Keratinocyte (primary cell): ENCODE data around the gene SEMA4A. TPM values are rescaled to one million over a fixed set of nuclear protein-coding genes. Genes with fewer than 3 reads are reported as not detected.

Source experiments
- DNase-seq: peaks from one replicate; pipeline ENCODE4 v3.0.0-alpha.2; 2011; ENCODE audit warnings: low read depth, missing footprints, low spot score
- FAIRE-seq: peaks from 2 replicates; lab custom pipeline; 2011; peaks lifted over from hg19 to GRCh38; lab: Jason Lieb, UNC
- H2AFZ ChIP-seq: 2 replicates; pipeline ENCODE4 v1.6.0; 2012; ENCODE audit warnings: low read length, control low read depth, inconsistent platforms; ENCODE audit not compliant: control insufficient read depth
- H3K27ac ChIP-seq: 2 replicates; pipeline ENCODE4 v1.5.1; 2011; ENCODE audit warnings: low read length; ENCODE audit not compliant: control insufficient read depth, insufficient read depth
- H3K27me3 ChIP-seq: 3 replicates; pipeline ENCODE4 v1.6.0; 2011; ENCODE audit warnings: low read length; ENCODE audit not compliant: control insufficient read depth, insufficient read depth; ENCODE audit errors: extremely low read depth
- H3K36me3 ChIP-seq, 2 experiments: 2 replicates in 1 of 2; 3 replicates in 1 of 2; pipeline ENCODE4 v1.5.1; 2011; ENCODE audit warnings: low read length in 2 of 2, mild to moderate bottlenecking in 1 of 2; ENCODE audit not compliant: control insufficient read depth in 2 of 2, insufficient read depth in 2 of 2; ENCODE audit errors: extremely low read depth in 1 of 2
- H3K4me1 ChIP-seq: 3 replicates; pipeline ENCODE4 v1.5.1; 2011; ENCODE audit warnings: low read length; ENCODE audit not compliant: control insufficient read depth, insufficient read depth; ENCODE audit errors: extremely low read depth
- H3K4me2 ChIP-seq: 3 replicates; pipeline ENCODE4 v1.6.0; 2011; ENCODE audit warnings: low read depth, low read length; ENCODE audit not compliant: control insufficient read depth, insufficient read depth; ENCODE audit errors: extremely low read depth
- H3K4me3 ChIP-seq, 3 experiments: fragments of 200-600 bp in 1 of 3; sonication (generic) in 1 of 3; 2 replicates in 2 of 3; 3 replicates in 1 of 3; pipeline ENCODE4 v1.5.1; 2011 to 2016; ENCODE audit warnings: low read length in 3 of 3, mild to moderate bottlenecking in 3 of 3, control low read depth in 2 of 3, inconsistent platforms in 1 of 3, low read depth in 1 of 3, mixed read lengths in 1 of 3, mixed run types in 1 of 3, moderate library complexity in 1 of 3; ENCODE audit not compliant: control insufficient read depth in 2 of 3, insufficient read depth in 2 of 3; ENCODE audit errors: extremely low read depth in 1 of 3
- H3K79me2 ChIP-seq: 2 replicates; pipeline ENCODE4 v1.6.0; 2012; ENCODE audit warnings: low read length; ENCODE audit not compliant: control insufficient read depth, insufficient read depth
- H3K9ac ChIP-seq: 3 replicates; pipeline ENCODE4 v1.6.0; 2011; ENCODE audit warnings: low read length; ENCODE audit not compliant: control insufficient read depth, insufficient read depth; ENCODE audit errors: extremely low read depth
- H3K9me1 ChIP-seq: 3 replicates; pipeline ENCODE4 v1.6.0; 2011; ENCODE audit warnings: low read length; ENCODE audit not compliant: control insufficient read depth, insufficient read depth; ENCODE audit errors: extremely low read depth
- H3K9me3 ChIP-seq: 2 replicates; pipeline ENCODE4 v1.5.1; 2012; ENCODE audit warnings: low read depth, low read length; ENCODE audit not compliant: control insufficient read depth
- H4K20me1 ChIP-seq: 3 replicates; pipeline ENCODE4 v1.6.0; 2011; ENCODE audit warnings: low read length; ENCODE audit not compliant: control insufficient read depth, insufficient read depth; ENCODE audit errors: extremely low read depth
- CTCF ChIP-seq, 3 experiments: IDR thresholded peaks in 1 of 3; conservative IDR thresholded peaks in 1 of 3; optimal IDR thresholded peaks in 1 of 3; 2 replicates in 2 of 3; 3 replicates in 1 of 3; pipeline versions ENCODE3 to v1.5.1; 2011; ENCODE audit warnings: low read length in 3 of 3, mild to moderate bottlenecking in 3 of 3, moderate library complexity in 2 of 3, control low read depth in 1 of 3, inconsistent platforms in 1 of 3; ENCODE audit not compliant: insufficient read depth in 2 of 3; ENCODE audit errors: extremely low read depth in 1 of 3
- EZH2 ChIP-seq: IDR thresholded peaks from one replicate; pipeline ENCODE4 v1.6.1; 2012; ENCODE audit warnings: inconsistent platforms, mild to moderate bottlenecking, low read length, moderate library complexity
- dilution Hi-C: fragments of 300-500 bp; cut with MboI; formaldehyde crosslinking; loops from one replicate; pipeline ENCODE4 v1.7.0; 2020; ENCODE audit warnings: low sequenced_read_pairs; ENCODE audit not compliant: extremely low pct_ligation_motif_present
- polyA plus RNA-seq, 5 experiments: library from polyadenylated mRNA; depleted of rRNA in 3 of 5; stranded (reverse) in 3 of 5; stranded (forward) in 1 of 5; unstranded in 1 of 5; fragments of >200 nt; gene quantifications; 1 replicate in 1 of 5; 2 replicates in 3 of 5; 3 replicates in 1 of 5; pipeline versions ENCODE4 v1.2.1 to v1.2.3, GENCODE V29; 2011 to 2012; ENCODE audit warnings: missing spikeins in 2 of 5, low read depth in 1 of 5, low replicate concordance in 1 of 5

The SEMA4A gene
- polyA plus RNA-seq, 1 donor (not counting 4 experiments of a cell fraction or from before 2014, with no cell fraction given) = 7.9 TPM

GRCh38 chr1:156167536-156167935 lies 14.2 kb downstream of the SEMA4A start:
- FAIRE-seq (no peak), DNase-seq (no peak)
- dilution Hi-C loops = no loop called here
- no peak overlapping the region for H3K4me2 ChIP-seq
- H3K9ac ChIP-seq = no peak overlapping the region
- H3K27ac ChIP-seq = no peak overlapping the region
- peaks cover 4 to 7% of the 10 kb centered on the region in 2 experiments for H3K36me3 ChIP-seq
- no peak overlapping the region for H3K4me3 ChIP-seq
- TF ChIP-seq CTCF (optimal IDR thresholded peaks at IDR 0.05 in 1 of 3, IDR thresholded peaks at IDR 0.05 in 1 of 3, conservative IDR thresholded peaks at IDR 0.05 in 1 of 3; ENCODE audit: extremely low read depth in 1 of 3, insufficient read depth in 2 of 3, low read length in 3 of 3) = no peak
- TF ChIP-seq EZH2 = no peak
- H3K4me1 ChIP-seq = no peaks in the 10 kb centered on the region
- no peaks in the 10 kb centered on the region for H4K20me1 ChIP-seq
- no peaks in the 10 kb centered on the region for H3K79me2 ChIP-seq
- H3K9me3 ChIP-seq = no peaks in the 10 kb centered on the region
- H3K9me1 ChIP-seq = no peaks in the 10 kb centered on the region
- H3K27me3 ChIP-seq = no peaks in the 10 kb centered on the region
- H2AFZ ChIP-seq = no peak overlapping the region

GRCh38 chr1:156172696-156173470 lies 19.5 kb downstream of the SEMA4A start:
- no peak for DNase-seq
- no peaks in the 10 kb centered on the region for H4K20me1 ChIP-seq
- TF ChIP-seq EZH2 = no peak
- TF ChIP-seq CTCF (optimal IDR thresholded peaks at IDR 0.05 in 1 of 3, IDR thresholded peaks at IDR 0.05 in 1 of 3, conservative IDR thresholded peaks at IDR 0.05 in 1 of 3; ENCODE audit: extremely low read depth in 1 of 3, insufficient read depth in 2 of 3, low read length in 3 of 3) = no peak
- no peaks in the 10 kb centered on the region for H3K79me2 ChIP-seq
- no peak overlapping the region for H3K27ac ChIP-seq
- no peaks in the 10 kb centered on the region for H3K9me1 ChIP-seq
- no peak overlapping the region for H3K4me2 ChIP-seq
- peaks cover 9 to 14% of the 10 kb centered on the region in 2 experiments for H3K36me3 ChIP-seq
- FAIRE-seq = no peak
- no peaks in the 10 kb centered on the region for H3K27me3 ChIP-seq
- no peak overlapping the region for H3K9ac ChIP-seq
- dilution Hi-C loops = no loop called here
- no peak overlapping the region for H3K4me3 ChIP-seq
- no peaks in the 10 kb centered on the region for H3K4me1 ChIP-seq
- H3K9me3 ChIP-seq = no peaks in the 10 kb centered on the region
- no peak overlapping the region for H2AFZ ChIP-seq
